DOHH2 (cell line): ENCODE data around the gene TBC1D2.

ENCODE experiments used
- H3F3A ChIP-seq: fragments of 200-600 bp; sonication (generic), shearing (Covaris generic); 2 replicates; pipeline ENCODE4 v1.6.0; 2016; ENCODE audit warnings: antibody characterized with exemption, mild to moderate bottlenecking; ENCODE audit not compliant: control insufficient read depth, insufficient read depth
- H3K27ac ChIP-seq: fragments of 200-600 bp; sonication (generic); 2 replicates; pipeline ENCODE4 v1.5.1; 2014; ENCODE audit warnings: low read depth, mild to moderate bottlenecking, low read length, moderate library complexity
- H3K27me3 ChIP-seq: fragments of 200-600 bp; sonication (generic); 2 replicates; pipeline ENCODE4 v1.6.1; 2014; ENCODE audit warnings: mild to moderate bottlenecking, low read length, mixed read lengths; ENCODE audit not compliant: control insufficient read depth
- H3K36me3 ChIP-seq: fragments of 200-600 bp; sonication (generic); 2 replicates; pipeline ENCODE4 v1.6.1; 2014; ENCODE audit warnings: mild to moderate bottlenecking, low read length, moderate library complexity, mixed read lengths; ENCODE audit not compliant: control insufficient read depth
- H3K4me1 ChIP-seq: fragments of 200-600 bp; sonication (generic); 2 replicates; pipeline ENCODE4 v1.6.1; 2014; ENCODE audit warnings: mild to moderate bottlenecking, low read length, mixed read lengths; ENCODE audit not compliant: control insufficient read depth
- H3K4me2 ChIP-seq: fragments of 200-600 bp; sonication (generic); 2 replicates; pipeline ENCODE4 v1.6.0; 2014; ENCODE audit warnings: mild to moderate bottlenecking, low read length, moderate library complexity
- H3K4me3 ChIP-seq: fragments of 200-600 bp; sonication (generic); 2 replicates; pipeline ENCODE4 v1.5.1; 2014; ENCODE audit warnings: mild to moderate bottlenecking, low read length, mixed read lengths
- H3K79me2 ChIP-seq: fragments of 200-600 bp; sonication (generic); 2 replicates; pipeline ENCODE4 v1.6.1; 2014; ENCODE audit warnings: mild to moderate bottlenecking, low read length, mixed read lengths; ENCODE audit not compliant: control insufficient read depth
- H3K9me2 ChIP-seq: fragments of 200-600 bp; sonication (generic); replicated peaks from 2 replicates; pipeline ENCODE4 v1.6.1; 2014; ENCODE audit warnings: mild to moderate bottlenecking, low read length, mixed read lengths; ENCODE audit not compliant: control insufficient read depth
- H3K9me3 ChIP-seq: fragments of 200-600 bp; sonication (generic); 2 replicates; pipeline ENCODE4 v1.6.1; 2014; ENCODE audit warnings: antibody characterized with exemption, low read length, mixed read lengths; ENCODE audit not compliant: control insufficient read depth, insufficient read depth
- H4K20me1 ChIP-seq: fragments of 200-600 bp; sonication (generic); 2 replicates; pipeline ENCODE4 v1.6.0; 2014; ENCODE audit warnings: low read depth, mild to moderate bottlenecking, antibody characterized with exemption, low read length, moderate library complexity; ENCODE audit not compliant: control insufficient read depth, insufficient read depth
- CTCF ChIP-seq: fragments of 200-600 bp; sonication (generic); IDR thresholded peaks from one replicate; pipeline ENCODE4 v1.5.1; 2014; ENCODE audit warnings: antibody characterized with exemption, mild to moderate bottlenecking, low read depth, low read length; ENCODE audit not compliant: poor library complexity, severe bottlenecking
- EZH2phosphoT487 ChIP-seq: fragments of 200-600 bp; sonication (generic); IDR thresholded peaks from 2 replicates; pipeline ENCODE4 v1.6.1; 2017; ENCODE audit warnings: borderline replicate concordance, mild to moderate bottlenecking, antibody characterized with exemption, low read length, moderate library complexity, mixed read lengths

The TBC1D2 gene

GRCh38 chr9:98219364-98219716 is 36.1 kb downstream of the TBC1D2 start:
- Histone ChIP-seq H3K4me1 (no peaks in the 10 kb centered on the region), H3K4me2 (no peak overlapping the region)

GRCh38 chr9:98218562-98219363 is 36.7 kb downstream of the TBC1D2 start:
- H3K27ac ChIP-seq, result no peak overlapping the region
- no peak for TF ChIP-seq CTCF
- no peak for TF ChIP-seq EZH2phosphoT487
- no peaks in the 10 kb centered on the region for H3F3A ChIP-seq
- H3K4me3 ChIP-seq, result no peak overlapping the region
- H3K9me3 ChIP-seq, result no peaks in the 10 kb centered on the region
- H4K20me1 ChIP-seq, result no peaks in the 10 kb centered on the region
- no peaks in the 10 kb centered on the region for H3K79me2 ChIP-seq
- no peaks in the 10 kb centered on the region for H3K4me1 ChIP-seq
- H3K36me3 ChIP-seq, result no peaks in the 10 kb centered on the region
- H3K4me2 ChIP-seq, result no peak overlapping the region
- no peaks in the 10 kb centered on the region for H3K9me2 ChIP-seq
- no peaks in the 10 kb centered on the region for H3K27me3 ChIP-seq

More at GRCh38 chr9:98219364-98219716, 36.1 kb downstream of the TBC1D2 start:
- Histone ChIP-seq H3F3A (no peaks in the 10 kb centered on the region), H3K27me3 (no peaks in the 10 kb centered on the region), H3K27ac (no peak overlapping the region), H3K9me3 (no peaks in the 10 kb centered on the region), H3K79me2 (no peaks in the 10 kb centered on the region), H3K4me3 (no peak overlapping the region), H4K20me1 (no peaks in the 10 kb centered on the region), H3K9me2 (no peaks in the 10 kb centered on the region), H3K36me3 (no peaks in the 10 kb centered on the region)
- TF ChIP-seq CTCF, result no peak
- no peak for TF ChIP-seq EZH2phosphoT487

GRCh38 chr9:98217255-98217654 is 38.2 kb downstream of the TBC1D2 start:
- H3K79me2 ChIP-seq, result no peaks in the 10 kb centered on the region
- no peaks in the 10 kb centered on the region for H3K9me3 ChIP-seq
- H3K36me3 ChIP-seq, result no peaks in the 10 kb centered on the region
- H3K4me1 ChIP-seq, result no peaks in the 10 kb centered on the region
- H3K27ac ChIP-seq, result no peak overlapping the region
- no peak overlapping the region for H3K4me3 ChIP-seq
- H3F3A ChIP-seq, result no peaks in the 10 kb centered on the region
- no peaks in the 10 kb centered on the region for H3K9me2 ChIP-seq
- no peaks in the 10 kb centered on the region for H3K27me3 ChIP-seq
- H4K20me1 ChIP-seq, result no peaks in the 10 kb centered on the region
- no peak for TF ChIP-seq EZH2phosphoT487
- TF ChIP-seq CTCF, result no peak
- no peak overlapping the region for H3K4me2 ChIP-seq
